Urothelium cell line (cell line): ENCODE measurements around the gene SAFB2.

Source experiments
- DNase-seq: peaks from one replicate; pipeline ENCODE4 v3.0.0; 2011; ENCODE audit warnings: low spot score, mixed read lengths
- FAIRE-seq: peaks from 2 replicates; lab custom pipeline; 2011; peaks lifted over from hg19 to GRCh38; lab: Jason Lieb, UNC

The SAFB2 gene

DNA sequence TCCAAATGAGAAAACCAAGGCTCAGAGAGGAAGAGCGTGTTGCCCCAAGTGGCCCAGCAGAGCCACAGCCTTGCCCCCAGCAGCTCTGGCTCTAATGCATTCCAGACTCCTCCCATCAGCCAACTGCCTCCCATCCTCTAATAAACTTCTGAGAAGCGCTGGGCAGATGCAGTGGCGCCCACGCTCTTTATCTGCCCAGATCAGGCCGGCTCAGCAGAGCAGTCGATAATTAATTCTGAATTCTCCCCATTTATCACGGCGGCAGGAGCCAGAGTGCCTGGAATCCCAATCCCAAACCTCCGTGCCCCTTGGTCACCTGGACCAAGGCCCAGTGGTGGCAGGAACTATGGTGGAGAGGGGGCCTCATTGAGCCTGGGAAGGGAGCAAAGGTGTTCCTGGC, 68.7 kb downstream of the SAFB2 start:
- no peak for DNase-seq
- FAIRE-seq, result no peak

DNA sequence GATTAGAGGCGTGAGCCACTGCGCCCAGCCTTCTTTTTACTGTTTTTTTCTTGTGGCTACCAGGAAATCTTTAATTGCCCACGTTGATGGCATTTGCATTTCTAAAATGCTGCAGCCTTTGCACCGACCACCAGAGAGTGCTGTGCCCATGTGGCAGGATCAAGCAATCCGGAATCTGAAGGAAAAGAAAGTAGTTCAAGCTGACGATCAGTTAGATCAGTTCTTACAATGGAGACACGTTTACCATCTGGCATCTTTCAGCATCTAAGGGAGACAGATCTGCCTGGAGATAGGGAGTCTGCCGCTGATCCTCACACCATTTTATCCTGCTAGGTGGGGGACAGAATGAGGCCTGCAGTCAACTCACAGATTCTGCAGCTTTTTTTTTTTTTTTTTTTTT, 74.7 kb downstream of the SAFB2 start:
- no peak for FAIRE-seq
- peak; percentile 19 for DNase-seq

DNA sequence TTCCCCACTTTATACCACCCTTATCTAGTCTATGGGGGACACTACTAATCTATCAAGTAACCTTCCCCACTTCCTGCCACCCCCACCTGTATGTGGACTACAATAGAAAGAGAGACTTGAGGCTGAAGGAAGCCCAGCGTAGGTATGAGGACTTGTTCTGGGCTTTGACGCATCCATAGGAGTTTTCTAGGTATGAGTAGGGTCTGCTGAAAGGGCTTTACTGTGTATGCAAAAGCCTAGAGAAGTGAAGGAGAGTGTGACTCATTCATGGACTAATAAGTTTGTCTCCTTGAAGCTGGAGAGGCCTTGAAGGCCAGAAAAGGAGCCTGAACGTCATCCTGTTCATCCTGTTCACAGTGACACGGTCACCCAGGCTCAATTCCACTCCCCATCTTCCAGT, 76.6 kb downstream of the SAFB2 start:
- FAIRE-seq (no peak), DNase-seq (no peak)

DNA sequence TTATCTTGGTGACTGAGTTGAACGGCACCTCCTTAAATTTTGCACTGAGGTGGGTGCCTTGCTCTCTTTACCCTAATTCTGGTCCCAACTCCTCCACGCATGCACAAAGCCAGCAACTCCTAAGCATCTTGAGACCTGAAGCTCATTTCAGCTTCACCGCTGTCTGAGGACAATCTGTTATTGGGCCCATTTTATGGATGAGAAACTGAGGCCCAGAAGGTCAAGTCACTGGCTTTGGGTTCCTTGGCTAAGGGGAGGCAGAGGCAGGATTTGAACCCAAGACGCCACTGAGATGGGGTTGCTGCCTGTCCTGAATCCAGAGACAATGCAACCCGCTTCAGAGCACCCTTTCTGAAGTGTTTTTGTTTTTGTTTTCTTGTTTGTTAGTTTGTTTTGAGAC, 77.5 kb downstream of the SAFB2 start:
- no peak for DNase-seq
- no peak for FAIRE-seq

DNA sequence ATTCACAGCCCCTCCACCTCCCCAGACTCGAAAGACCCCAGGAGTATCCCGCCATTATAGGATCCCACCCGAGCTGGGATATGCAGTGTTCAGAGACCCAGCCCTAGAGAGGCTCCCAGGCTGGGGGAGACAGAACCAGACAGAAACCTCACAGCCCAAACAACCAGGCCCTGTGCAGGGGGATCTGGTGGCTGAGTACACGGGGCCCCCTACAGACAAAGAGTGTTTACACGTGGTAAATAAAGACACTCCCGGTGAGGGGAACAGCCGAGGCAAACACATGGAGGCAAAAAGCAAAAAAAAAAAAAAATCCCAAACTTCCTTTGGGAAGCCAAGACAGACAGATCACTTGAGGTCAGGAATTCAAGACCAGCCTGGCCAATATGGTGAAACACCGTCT, 79.9 kb downstream of the SAFB2 start:
- DNase-seq, result no peak
- no peak for FAIRE-seq

DNA sequence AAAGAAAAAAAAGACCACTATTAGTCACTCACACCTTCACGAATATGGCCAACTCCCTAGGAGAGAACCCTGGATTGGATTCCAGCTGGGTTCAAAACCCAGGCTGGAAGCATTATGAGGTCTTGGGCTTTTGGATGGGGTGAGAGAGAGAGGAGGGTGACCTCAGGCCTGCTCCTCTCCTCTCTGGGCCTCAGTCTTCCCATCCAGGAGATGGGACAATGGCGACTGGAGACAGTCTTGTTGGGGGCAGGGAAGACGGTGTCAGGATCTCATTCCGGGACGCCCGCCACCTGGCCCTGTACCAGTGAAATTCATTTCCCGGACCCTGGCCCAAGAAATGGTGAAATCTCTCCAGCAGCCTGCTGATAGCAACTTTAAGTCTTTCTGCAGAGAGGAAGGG, 81.1 kb downstream of the SAFB2 start:
- DNase-seq (no peak), FAIRE-seq (no peak)

DNA sequence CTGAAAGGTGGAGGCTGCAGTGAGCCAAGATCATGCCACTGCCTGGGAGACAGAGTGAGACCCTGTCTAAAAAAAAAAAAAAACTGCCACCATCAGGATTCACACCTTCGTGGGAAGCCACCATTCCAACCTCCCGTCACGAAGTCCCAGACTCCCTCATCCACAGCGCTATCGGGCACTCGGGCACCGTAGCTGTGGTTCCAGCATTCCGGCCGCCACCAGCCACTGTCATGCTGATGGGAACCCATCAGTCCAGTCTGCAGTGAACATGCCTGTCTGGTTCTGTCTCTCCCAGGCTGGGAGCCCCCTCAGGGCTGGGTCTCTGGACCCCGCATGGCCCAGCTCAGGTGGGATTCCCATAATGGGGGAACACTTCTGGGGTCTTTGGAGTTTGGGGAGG, 82.4 kb downstream of the SAFB2 start:
- DNase-seq (no peak), FAIRE-seq (no peak)

DNA sequence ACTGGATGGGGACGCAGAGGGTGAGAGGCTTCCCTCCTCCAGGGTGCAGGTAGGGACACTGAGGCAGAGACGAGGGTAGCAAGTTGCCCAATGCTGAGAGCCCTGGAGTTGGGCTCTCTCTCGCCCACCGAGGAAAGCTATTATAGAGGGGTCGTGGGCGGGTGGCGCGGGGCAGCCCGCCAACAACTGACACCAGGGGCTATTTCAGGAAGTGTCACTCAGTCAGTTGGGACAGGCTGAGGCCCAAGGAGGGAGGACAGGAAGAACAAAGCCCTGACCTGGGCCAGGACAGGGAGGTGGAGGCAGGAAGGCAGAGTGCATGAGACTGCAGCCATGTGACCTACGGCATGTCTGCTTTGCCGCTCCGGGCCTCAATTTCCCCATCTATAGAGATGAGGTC, 84.7 kb downstream of the SAFB2 start:
- no peak for FAIRE-seq

More for the DNA sequence above, 84.7 kb downstream of the SAFB2 start:
- DNase-seq, result no peak
